A549 (cell line): ENCODE data around the gene APOBEC3G.

ENCODE experiments used
- CTCF ChIP-seq: fragments of >200 bp; sonication (Bioruptor Twin); formaldehyde crosslinking; IDR thresholded peaks from 3 replicates; pipeline ENCODE4 v1.5.1; 2016
- REST ChIP-seq: fragments of 200-600 bp; sonication (generic); IDR thresholded peaks from 2 replicates; pipeline ENCODE4 v1.6.1; 2016; ENCODE audit warnings: antibody characterized with exemption, mild to moderate bottlenecking, moderate library complexity

- TF ChIP-seq REST: no peak
- no peak for TF ChIP-seq CTCF
Observed at GRCh38 chr22:39136317-39136716, 59.2 kb downstream of the APOBEC3G start.
